COLO829 (cell line): ENCODE data around the gene SAMMSON.

Source experiments
- DNase-seq: peaks from one replicate; pipeline ENCODE4 v3.0.0; 2012; ENCODE audit warnings: low spot score

Gene SAMMSON

GRCh38 chr3:70090322-70090913 is 90.9 kb downstream of the SAMMSON start:
- DNase-seq, result peak; percentile 76

DNA sequence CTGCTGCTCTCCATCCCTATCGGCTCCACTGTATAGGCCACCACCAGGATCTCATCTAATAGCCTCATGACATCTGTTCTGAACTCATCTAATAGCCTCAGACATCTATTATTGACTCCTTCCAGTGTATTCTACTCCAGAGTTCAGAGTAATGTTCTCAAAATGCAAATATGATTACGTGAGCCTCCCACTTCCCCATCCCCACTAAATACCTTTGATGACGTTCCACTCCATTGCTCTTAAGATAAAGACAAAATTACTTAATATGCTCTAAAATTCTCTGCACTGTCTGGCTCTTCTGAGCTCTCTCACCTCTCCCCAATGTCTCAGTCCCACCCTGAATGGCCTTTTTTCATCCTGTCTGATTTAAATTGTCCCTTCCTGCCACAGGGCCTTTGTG is 94.7 kb downstream of the SAMMSON start:
- DNase-seq, result no peak

DNA sequence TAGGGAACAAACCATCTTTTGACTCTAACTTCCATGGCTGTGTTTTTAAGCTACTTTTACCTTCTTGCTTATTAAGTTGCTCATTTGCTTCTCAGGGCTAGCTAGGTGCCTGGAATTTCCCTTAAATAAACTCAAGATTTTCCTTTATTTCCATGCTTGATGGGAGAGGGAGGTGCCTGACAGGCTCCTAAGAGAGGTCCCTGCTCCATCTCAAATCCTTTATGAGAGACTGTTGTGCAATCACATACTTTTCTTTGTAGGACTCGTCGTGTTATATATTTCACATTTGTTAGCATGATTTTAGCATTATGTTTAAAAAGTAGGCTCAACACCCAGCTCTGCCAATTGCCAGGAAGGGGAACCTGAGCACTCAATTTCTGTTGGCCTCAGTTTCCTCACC is 95.7 kb downstream of the SAMMSON start:
- DNase-seq, result no peak

DNA sequence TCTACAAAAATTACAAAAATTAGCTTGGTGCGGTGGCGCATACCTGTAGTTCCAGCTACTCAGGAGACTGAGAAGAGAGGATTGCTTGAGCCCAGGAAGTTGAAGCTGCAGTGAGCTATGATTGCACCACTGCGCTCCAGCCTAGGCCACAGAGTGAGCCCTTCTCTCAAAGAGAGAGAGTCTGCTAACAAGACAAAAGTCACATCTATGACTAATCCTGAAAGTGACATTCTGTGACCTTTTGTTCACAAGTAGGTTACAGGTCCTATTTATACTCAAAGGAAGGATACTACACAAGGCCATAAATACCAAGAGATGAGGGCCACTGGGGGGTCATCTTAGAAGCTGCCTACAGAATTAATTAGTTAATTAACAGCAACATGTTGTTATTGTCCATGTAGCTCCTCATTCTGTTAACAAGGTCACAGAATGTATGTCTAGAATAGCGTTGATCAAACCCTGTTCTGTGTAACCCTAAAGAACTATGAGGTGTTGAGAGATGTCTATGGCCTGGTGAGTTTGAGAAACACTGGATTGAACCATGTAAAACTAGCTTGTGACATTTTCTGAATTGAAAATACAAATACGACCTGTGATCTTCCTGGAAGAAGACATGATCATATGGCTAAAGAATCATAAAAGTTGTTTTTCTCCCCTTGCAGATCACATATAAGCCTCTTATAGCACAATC is 97.0 kb downstream of the SAMMSON start:
- DNase-seq, result no peak

DNA sequence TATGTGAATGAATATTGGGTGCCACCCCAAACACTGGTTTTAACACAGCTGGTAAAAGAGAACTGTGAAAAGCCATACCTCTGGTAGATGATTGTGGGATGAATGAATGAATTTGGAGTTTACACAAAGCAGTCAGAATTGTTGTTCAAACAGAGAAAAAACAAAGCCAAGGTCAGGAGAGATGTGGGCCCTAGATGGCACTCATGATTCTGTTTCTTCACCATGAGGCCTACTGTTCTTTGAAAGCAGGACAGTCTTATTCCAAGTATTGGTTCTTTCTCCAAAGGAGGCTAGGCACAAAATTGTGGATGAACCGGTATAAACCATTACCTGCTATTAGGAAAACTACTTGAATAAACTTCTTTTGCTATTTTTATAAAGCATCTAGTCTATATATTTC is 97.6 kb downstream of the SAMMSON start:
- DNase-seq, result no peak

GRCh38 chr3:70108072-70108471 is 108.5 kb downstream of the SAMMSON start:
- DNase-seq, result peak; percentile 30

- DNase-seq, result no peak
Measured at GRCh38 chr3:70108546-70108945, 109.0 kb downstream of the SAMMSON start.

DNA sequence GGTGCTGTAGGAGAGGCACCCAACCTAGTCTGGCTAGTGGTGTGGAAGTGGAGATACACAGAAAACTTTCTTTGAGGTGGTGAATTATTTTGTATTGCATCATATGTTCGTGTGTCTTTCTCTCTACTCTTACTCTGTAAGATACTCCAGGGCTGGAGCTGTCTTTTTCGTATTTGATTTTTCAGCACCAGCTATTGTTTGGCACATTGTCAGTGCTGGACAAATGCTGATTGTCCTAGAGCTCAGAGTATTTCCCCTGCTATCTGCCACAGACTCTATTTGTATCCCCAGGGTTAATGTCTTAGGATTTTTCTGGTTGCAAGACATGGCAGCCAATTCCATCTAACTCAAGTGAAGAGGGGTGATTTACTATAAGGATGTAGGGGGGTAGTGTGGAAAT is 110.5 kb downstream of the SAMMSON start:
- DNase-seq, result no peak

DNA sequence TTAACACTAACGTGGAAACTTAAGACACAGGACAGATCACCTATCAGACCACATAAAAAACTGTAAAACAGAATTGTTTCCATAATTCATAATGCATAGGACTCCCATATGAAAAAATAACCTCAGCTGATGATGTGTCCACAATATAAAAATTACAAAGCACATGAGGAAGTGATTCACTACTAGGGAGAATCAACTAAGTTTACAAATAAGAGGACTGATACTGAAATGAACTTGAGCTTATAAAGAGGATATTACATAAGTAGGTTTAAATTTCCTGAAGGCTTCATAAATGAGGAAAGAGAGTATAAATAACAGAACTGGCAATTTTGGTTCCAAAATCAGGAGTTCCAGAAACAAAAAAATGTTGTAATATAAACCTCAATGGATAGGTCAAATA is 111.9 kb downstream of the SAMMSON start:
- no peak for DNase-seq

GRCh38 chr3:70112751-70113150 is 113.2 kb downstream of the SAMMSON start:
- no peak for DNase-seq

DNA sequence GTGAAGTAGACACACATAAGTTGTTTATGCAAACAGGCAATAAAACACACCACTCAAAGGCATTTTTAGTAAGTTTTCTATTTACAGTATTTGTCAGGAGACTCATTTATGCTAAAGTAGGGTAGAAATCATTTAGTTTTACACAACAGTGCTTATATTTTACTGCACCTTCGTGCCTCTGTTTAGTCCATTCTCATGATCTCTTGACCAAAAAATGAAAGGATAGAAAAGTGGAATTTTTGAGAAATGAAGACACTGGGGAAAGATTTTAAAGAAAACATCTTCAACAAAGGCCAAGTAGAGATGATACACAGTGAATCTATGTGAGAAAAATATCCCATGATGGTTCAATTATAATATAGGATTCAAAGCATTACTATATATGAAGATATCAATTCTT is 114.9 kb downstream of the SAMMSON start:
- no peak for DNase-seq

GRCh38 chr3:70119879-70120278 is 120.3 kb downstream of the SAMMSON start:
- no peak for DNase-seq
